ENCODE results near the gene RSPH10B2. TPM values are rescaled to one million over a fixed set of nuclear protein-coding genes. Genes with fewer than 3 reads are reported as not detected.
A peak's percentile ranks its signal among the peaks of the same experiment; 100 is the strongest.
"Not testable (repeated sequence)": the region's sequence is repeated elsewhere in the genome, so short reads cannot be mapped to it uniquely, and the experiment has no call there.

Gene RSPH10B2
- 0.13 TPM for polyA plus RNA-seq (2013, experiment 1 of 2; ENCODE audit: insufficient read length)
- not detected for polyA plus RNA-seq (2013, experiment 2 of 2; ENCODE audit: insufficient read length)

- DNase-seq = not testable (repeated sequence)
Measured at GRCh38 chr7:6753964-6754363, at the start of gene RSPH10B2. TSS of gene RSPH10B2 (plus strand) at chr7:6754103. CDS start at chr7:6757678, 3,575 bp downstream.

GRCh38 chr7:6705959-6706665 is 47.8 kb upstream of the RSPH10B2 start:
- DNase-seq = peak; percentile 38

GRCh38 chr7:6706666-6707407 is 47.1 kb upstream of the RSPH10B2 start, which contains the start of gene ZNF12:
TSS of gene ZNF12 (minus strand) at chr7:6706947. CDS start at chr7:6705173, 1,774 bp downstream.
- peak; percentile 94 for DNase-seq

GRCh38 chr7:6708304-6708703 is 45.6 kb upstream of the RSPH10B2 start:
- DNase-seq = no peak

- DNase-seq = no peak
Measured at GRCh38 chr7:6709808-6710207, 44.1 kb upstream of the RSPH10B2 start.

GRCh38 chr7:6714360-6714759 is 39.5 kb upstream of the RSPH10B2 start:
- DNase-seq = no peak

GRCh38 chr7:6715898-6716297 is 38.0 kb upstream of the RSPH10B2 start:
- not testable (repeated sequence) for DNase-seq

GRCh38 chr7:6718124-6718523 is 35.8 kb upstream of the RSPH10B2 start:
- no peak for DNase-seq

GRCh38 chr7:6724351-6724750 is 29.6 kb upstream of the RSPH10B2 start:
- not testable (repeated sequence) for DNase-seq

GRCh38 chr7:6725003-6725402 is 28.9 kb upstream of the RSPH10B2 start:
- DNase-seq = no peak

- DNase-seq = not testable (repeated sequence)
Measured at GRCh38 chr7:6726341-6726740, 27.6 kb upstream of the RSPH10B2 start.

GRCh38 chr7:6727663-6728062 is 26.2 kb upstream of the RSPH10B2 start:
- DNase-seq = no peak

- not testable (repeated sequence) for DNase-seq
Measured at GRCh38 chr7:6728893-6729491, 24.9 kb upstream of the RSPH10B2 start.

- DNase-seq = peak; percentile 94
Measured at GRCh38 chr7:6729492-6730342, 24.2 kb upstream of the RSPH10B2 start.

- DNase-seq = no peak
Measured at GRCh38 chr7:6730343-6730633, 23.6 kb upstream of the RSPH10B2 start.

GRCh38 chr7:6738415-6738814 is 15.5 kb upstream of the RSPH10B2 start:
- DNase-seq = not testable (repeated sequence)

- DNase-seq = not testable (repeated sequence)
Measured at GRCh38 chr7:6744410-6745100, 9.3 kb upstream of the RSPH10B2 start.

- DNase-seq = not testable (repeated sequence)
Measured at GRCh38 chr7:6749335-6749734, 4.6 kb upstream of the RSPH10B2 start.

- not testable (repeated sequence) for DNase-seq
Measured at GRCh38 chr7:6750173-6750572, 3.7 kb upstream of the RSPH10B2 start.

- not testable (repeated sequence) for DNase-seq
Measured at GRCh38 chr7:6761186-6761585, 7.3 kb downstream of the RSPH10B2 start.

- DNase-seq = not testable (repeated sequence)
Measured at GRCh38 chr7:6781581-6781980, 27.7 kb downstream of the RSPH10B2 start.

GRCh38 chr7:6789353-6789752 is 35.5 kb downstream of the RSPH10B2 start:
- DNase-seq = not testable (repeated sequence)
